Upper lobe of right lung (tissue), 1 donor: ENCODE results near the gene ASTN2. TPM values are rescaled to one million over a fixed set of nuclear protein-coding genes. Genes with fewer than 3 reads are reported as not detected.

Experiments used
- ATAC-seq: fragments of 200-7000 bp; cut with Tn5 transposase; one replicate; pipeline ENCODE4 v1.9.1; 2020; ENCODE audit warnings: mild to moderate bottlenecking, moderate library complexity
- DNase-seq: peaks from one replicate; pipeline ENCODE4 v3.0.0-alpha.2; 2020
- H3K27ac ChIP-seq: fragments of 200-600 bp; one replicate; pipeline ENCODE4 v1.8.0; 2022
- H3K27me3 ChIP-seq: fragments of 200-600 bp; one replicate; pipeline ENCODE4 v1.8.0; 2022; ENCODE audit warnings: mild to moderate bottlenecking
- H3K36me3 ChIP-seq: fragments of 200-600 bp; one replicate; pipeline ENCODE4 v1.8.0; 2022
- H3K4me1 ChIP-seq: fragments of 200-600 bp; one replicate; pipeline ENCODE4 v1.8.0; 2022
- H3K4me3 ChIP-seq: fragments of 200-600 bp; one replicate; pipeline ENCODE4 v1.8.0; 2022; ENCODE audit warnings: mild to moderate bottlenecking
- H3K9me3 ChIP-seq: fragments of 200-600 bp; one replicate; pipeline ENCODE4 v1.8.0; 2022
- intact Hi-C: fragments of 100-400 bp; cut with DNase I; formaldehyde crosslinking; loops from one replicate; pipeline ENCODE4 v1.11.0; 2022
- total RNA-seq: library from RNA; stranded (reverse); fragmentation: NEBNext Ultra II Directional; extraction: Animal tissue kit (Norgen Biotek cat#: 25700); gene quantifications from one replicate; pipeline ENCODE4 v1.2.1, GENCODE V29; 2021
- TF ChIP-seq, protein P1 (sequence below): fragments of 200-600 bp; IDR thresholded peaks from one replicate; pipeline ENCODE4 v1.8.0; 2022; ENCODE audit warnings: antibody characterized with exemption
- donor health status: DM: no; HTN: yes; CAD: no; lungs with severe emphysema.

The ASTN2 gene
- total RNA-seq, 1 donor from 2014 or later: 3.8 TPM

- H3K27ac ChIP-seq: no peak overlapping the region
- H3K4me3 ChIP-seq: no peak overlapping the region
- ATAC-seq (no peak), DNase-seq (no peak)
- H3K27me3 ChIP-seq: no peaks in the 10 kb centered on the region
- TF ChIP-seq, protein P1, sequence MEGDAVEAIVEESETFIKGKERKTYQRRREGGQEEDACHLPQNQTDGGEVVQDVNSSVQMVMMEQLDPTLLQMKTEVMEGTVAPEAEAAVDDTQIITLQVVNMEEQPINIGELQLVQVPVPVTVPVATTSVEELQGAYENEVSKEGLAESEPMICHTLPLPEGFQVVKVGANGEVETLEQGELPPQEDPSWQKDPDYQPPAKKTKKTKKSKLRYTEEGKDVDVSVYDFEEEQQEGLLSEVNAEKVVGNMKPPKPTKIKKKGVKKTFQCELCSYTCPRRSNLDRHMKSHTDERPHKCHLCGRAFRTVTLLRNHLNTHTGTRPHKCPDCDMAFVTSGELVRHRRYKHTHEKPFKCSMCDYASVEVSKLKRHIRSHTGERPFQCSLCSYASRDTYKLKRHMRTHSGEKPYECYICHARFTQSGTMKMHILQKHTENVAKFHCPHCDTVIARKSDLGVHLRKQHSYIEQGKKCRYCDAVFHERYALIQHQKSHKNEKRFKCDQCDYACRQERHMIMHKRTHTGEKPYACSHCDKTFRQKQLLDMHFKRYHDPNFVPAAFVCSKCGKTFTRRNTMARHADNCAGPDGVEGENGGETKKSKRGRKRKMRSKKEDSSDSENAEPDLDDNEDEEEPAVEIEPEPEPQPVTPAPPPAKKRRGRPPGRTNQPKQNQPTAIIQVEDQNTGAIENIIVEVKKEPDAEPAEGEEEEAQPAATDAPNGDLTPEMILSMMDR: no peak
- no peaks in the 10 kb centered on the region for H3K9me3 ChIP-seq
- intact Hi-C loops: no loop called here
- H3K4me1 ChIP-seq: no peaks in the 10 kb centered on the region
- no peaks in the 10 kb centered on the region for H3K36me3 ChIP-seq
Observed at GRCh38 chr9:116506685-116507084, 908.2 kb downstream of the ASTN2 start.

- intact Hi-C loops: no loop called here
- ATAC-seq: peak; percentile 58
Observed at GRCh38 chr9:116504893-116505480, 909.9 kb downstream of the ASTN2 start.

GRCh38 chr9:116504081-116504480 lies 910.8 kb downstream of the ASTN2 start:
- TF ChIP-seq, protein P1: no peak
- Histone ChIP-seq H3K36me3 (no peaks in the 10 kb centered on the region), H3K27ac (no peak overlapping the region), H3K9me3 (no peaks in the 10 kb centered on the region), H3K27me3 (no peaks in the 10 kb centered on the region), H3K4me1 (no peaks in the 10 kb centered on the region), H3K4me3 (no peak overlapping the region)
- ATAC-seq (no peak), DNase-seq (no peak)
- intact Hi-C loops: no loop called here

More at GRCh38 chr9:116504893-116505480, 909.9 kb downstream of the ASTN2 start:
- Histone ChIP-seq H3K27ac (no peak overlapping the region), H3K4me3 (no peak overlapping the region), H3K27me3 (no peaks in the 10 kb centered on the region), H3K9me3 (no peaks in the 10 kb centered on the region), H3K4me1 (no peaks in the 10 kb centered on the region), H3K36me3 (no peaks in the 10 kb centered on the region)
- DNase-seq: no peak
- TF ChIP-seq, protein P1: no peak

- Histone ChIP-seq H3K4me3 (no peak overlapping the region), H3K27me3 (no peaks in the 10 kb centered on the region), H3K9me3 (no peaks in the 10 kb centered on the region), H3K4me1 (no peaks in the 10 kb centered on the region), H3K27ac (no peak overlapping the region), H3K36me3 (no peaks in the 10 kb centered on the region)
- no peak for DNase-seq
- intact Hi-C loops: no loop called here
- TF ChIP-seq, protein P1: no peak
- ATAC-seq: no peak
Observed at GRCh38 chr9:116502746-116503145, 912.1 kb downstream of the ASTN2 start.

DNA sequence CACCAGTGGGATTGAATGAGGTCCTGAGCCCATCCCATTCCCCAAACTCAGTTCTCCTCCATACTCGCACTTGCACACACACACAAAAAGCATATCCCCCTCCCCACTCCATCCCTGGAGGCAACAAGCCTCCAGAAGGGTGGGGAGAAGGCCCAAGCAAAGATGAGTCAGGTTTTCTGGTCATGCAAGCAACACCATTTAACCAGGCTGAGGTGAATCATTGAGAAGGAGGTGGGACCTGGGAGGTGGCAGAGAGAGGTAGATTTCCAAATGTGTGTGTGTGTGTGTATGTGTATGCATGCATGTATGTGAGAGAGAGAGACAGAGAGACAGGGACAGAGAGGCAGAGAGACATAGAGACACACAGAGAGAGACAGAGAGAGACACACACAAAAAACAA lies 913.0 kb downstream of the ASTN2 start:
- Histone ChIP-seq H3K27me3 (no peaks in the 10 kb centered on the region), H3K4me1 (no peaks in the 10 kb centered on the region), H3K36me3 (no peaks in the 10 kb centered on the region), H3K27ac (no peak overlapping the region), H3K9me3 (no peaks in the 10 kb centered on the region), H3K4me3 (no peak overlapping the region)
- TF ChIP-seq, protein P1: no peak
- ATAC-seq (no peak), DNase-seq (no peak)
- intact Hi-C loops: no loop called here
